Neuronal stem cell (in vitro differentiated cells): ENCODE measurements around the gene CASK.
"Not testable (repeated sequence)": the region's sequence is repeated elsewhere in the genome, so short reads cannot be mapped to it uniquely, and the experiment has no call there.

Experiments
- DNase-seq: peaks from one replicate; pipeline ENCODE4 v3.0.0-alpha.2; 2013; ENCODE audit warnings: low spot score
- H2AFZ ChIP-seq: one replicate; pipeline ENCODE4 v1.6.1; 2013; ENCODE audit warnings: mild to moderate bottlenecking, low read length, inconsistent platforms
- H2AK5ac ChIP-seq: 2 replicates; pipeline ENCODE4 v1.6.1; 2013; ENCODE audit warnings: low read depth, mild to moderate bottlenecking, inconsistent platforms, low read length, moderate library complexity, mixed read lengths
- H2BK120ac ChIP-seq: 2 replicates; pipeline ENCODE4 v1.6.1; 2013; ENCODE audit warnings: low read depth, mild to moderate bottlenecking, inconsistent platforms, low read length, moderate library complexity, mixed read lengths
- H2BK12ac ChIP-seq: one replicate; pipeline ENCODE4 v1.6.1; 2013; ENCODE audit warnings: low read length, inconsistent platforms
- H2BK15ac ChIP-seq: 2 replicates; pipeline ENCODE4 v1.6.1; 2013; ENCODE audit warnings: mild to moderate bottlenecking, low read length, inconsistent platforms, mixed read lengths
- H2BK5ac ChIP-seq: one replicate; pipeline ENCODE4 v1.6.1; 2013; ENCODE audit warnings: inconsistent platforms, mild to moderate bottlenecking, low read length, moderate library complexity
- H3K14ac ChIP-seq: one replicate; pipeline ENCODE4 v1.6.1; 2013; ENCODE audit warnings: low read length, inconsistent platforms
- H3K18ac ChIP-seq: 2 replicates; pipeline ENCODE4 v1.6.1; 2013; ENCODE audit warnings: low read length, inconsistent platforms
- H3K23ac ChIP-seq: 2 replicates; pipeline ENCODE4 v1.6.1; 2013; ENCODE audit warnings: low read depth, mild to moderate bottlenecking, mixed read lengths, low read length, inconsistent platforms; ENCODE audit not compliant: poor library complexity
- H3K27ac ChIP-seq: replicated peaks from 3 replicates; pipeline ENCODE4 v1.5.1; 2013; ENCODE audit warnings: low read length, inconsistent platforms
- H3K27me3 ChIP-seq, 3 experiments: 2 replicates each; pipeline ENCODE4 v1.6.1; 2013; ENCODE audit warnings: low read length in 3 of 3, mild to moderate bottlenecking in 2 of 3, inconsistent platforms in 1 of 3, low read depth in 1 of 3, mixed read lengths in 1 of 3, moderate library complexity in 1 of 3; ENCODE audit not compliant: control insufficient read depth in 3 of 3, insufficient read depth in 3 of 3
- H3K36me3 ChIP-seq, 2 donors: replicated peaks in 1 of 2; 2 replicates each; pipeline ENCODE4 v1.6.1; 2013; ENCODE audit warnings: low read length in 2 of 2; ENCODE audit not compliant: control insufficient read depth in 2 of 2, insufficient read depth in 2 of 2
- H3K4ac ChIP-seq: 2 replicates; pipeline ENCODE4 v1.6.1; 2013; ENCODE audit warnings: inconsistent platforms, mild to moderate bottlenecking, low read length, moderate library complexity
- H3K4me1 ChIP-seq, 2 donors: 1 replicate in 1 of 2; 2 replicates in 1 of 2; pipeline ENCODE4 v1.6.1; 2013; ENCODE audit warnings: low read length in 2 of 2, low read depth in 1 of 2; ENCODE audit not compliant: control insufficient read depth in 2 of 2, insufficient read depth in 1 of 2
- H3K4me2 ChIP-seq: one replicate; pipeline ENCODE4 v1.6.1; 2013; ENCODE audit warnings: mild to moderate bottlenecking, low read length, inconsistent platforms; ENCODE audit not compliant: insufficient read depth, poor library complexity, severe bottlenecking
- H3K4me3 ChIP-seq, 2 donors: 2 replicates each; pipeline ENCODE4 v1.5.1; 2013; ENCODE audit warnings: low read length in 2 of 2, mild to moderate bottlenecking in 2 of 2, inconsistent platforms in 1 of 2, moderate library complexity in 1 of 2
- H3K79me1 ChIP-seq: one replicate; pipeline ENCODE4 v1.6.1; 2013; ENCODE audit warnings: low read depth, mild to moderate bottlenecking, inconsistent platforms, low read length, moderate library complexity
- H3K9ac ChIP-seq: one replicate; pipeline ENCODE4 v1.6.1; 2013; ENCODE audit warnings: mild to moderate bottlenecking, low read depth, low read length, inconsistent platforms; ENCODE audit not compliant: poor library complexity
- H3K9me3 ChIP-seq, 2 donors: replicated peaks in 1 of 2; 2 replicates each; pipeline versions ENCODE3 to v1.6.1; 2013; ENCODE audit warnings: low read length in 2 of 2, mild to moderate bottlenecking in 2 of 2, inconsistent platforms in 1 of 2, low read depth in 1 of 2, mixed read lengths in 1 of 2, moderate library complexity in 1 of 2; ENCODE audit not compliant: control insufficient read depth in 2 of 2, insufficient read depth in 1 of 2
- H4K8ac ChIP-seq: one replicate; pipeline ENCODE4 v1.6.1; 2013; ENCODE audit warnings: low read depth, mild to moderate bottlenecking, inconsistent platforms, low read length, moderate library complexity
- H4K91ac ChIP-seq: one replicate; pipeline ENCODE4 v1.6.1; 2013; ENCODE audit warnings: low read length, low read depth, mild to moderate bottlenecking, inconsistent platforms; ENCODE audit not compliant: poor library complexity
- WGBS, 2 donors: extraction: QIAGEN DNeasy Blood & Tissue Kit; methylation state at CpG; one replicate each; pipeline ENCODE4 v1.1.7; 2013; ENCODE audit warnings: missing lambda C conversion rate in 2 of 2, mixed read lengths in 1 of 2; ENCODE audit not compliant: insufficient read length in 2 of 2, insufficient replicate concordance in 1 of 2; ENCODE audit errors: extremely low coverage in 2 of 2; 5-methylcytosine and 5-hydroxymethylcytosine counted together

The CASK gene

DNA sequence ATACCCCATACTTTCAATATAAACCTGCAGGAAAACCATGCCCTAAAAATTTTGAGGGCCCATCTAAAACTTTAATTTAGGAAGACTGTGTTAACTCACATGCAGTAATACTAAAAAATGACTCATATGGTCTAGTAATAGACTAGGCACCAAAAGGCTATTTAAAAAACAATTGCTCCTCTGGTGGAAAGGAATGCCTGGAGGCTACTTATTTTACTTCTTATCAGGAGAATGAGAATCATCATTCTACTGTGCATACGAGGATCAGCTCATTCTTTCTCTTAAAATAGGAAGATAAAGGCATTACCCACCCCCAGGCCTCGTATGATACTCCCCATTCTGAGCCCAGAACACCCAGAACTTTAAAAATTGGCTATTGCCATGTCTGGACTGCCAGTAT, 277.2 kb downstream of the CASK start:
- WGBS, 2 donors: no CpG with 5 or more reads among the region's 2 CpGs
- not testable (repeated sequence) for H2BK12ac ChIP-seq, H2BK5ac ChIP-seq

DNA sequence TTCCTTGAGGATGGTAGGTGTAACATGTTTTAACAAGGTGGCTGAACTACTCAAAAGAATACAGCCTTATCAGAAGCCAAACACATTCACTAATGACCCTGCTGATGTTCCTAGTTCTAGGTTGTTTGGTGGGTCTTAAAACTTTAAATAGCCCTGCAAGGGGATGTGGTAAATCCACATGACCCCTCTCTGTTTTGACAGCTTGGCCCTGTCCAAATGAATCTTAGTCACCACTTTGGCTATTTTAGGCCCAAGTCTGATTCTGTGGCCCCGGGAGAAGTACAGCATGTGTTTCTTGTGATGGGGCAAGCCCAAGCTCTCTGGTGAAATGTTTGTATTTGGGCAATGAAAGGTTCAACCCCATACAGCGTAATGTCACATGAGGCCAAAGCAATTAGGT, 289.1 kb downstream of the CASK start:
- no peak overlapping the region for H3K27ac ChIP-seq
- H3K23ac ChIP-seq: no peak overlapping the region
- no peak overlapping the region for H2AK5ac ChIP-seq
- no peaks in the 10 kb centered on the region for H3K4me1 ChIP-seq
- H2BK120ac ChIP-seq: no peak overlapping the region
- H2BK5ac ChIP-seq: no peak overlapping the region
- H4K91ac ChIP-seq: no peak overlapping the region
- no peak overlapping the region for H3K4me3 ChIP-seq
- H3K14ac ChIP-seq: no peak overlapping the region
- H4K8ac ChIP-seq: no peak overlapping the region
- H3K4me2 ChIP-seq: no peak overlapping the region
- no peak overlapping the region for H2BK15ac ChIP-seq
- H3K4ac ChIP-seq: no peak overlapping the region
- WGBS, 2 donors: no CpG with 5 or more reads among the region's 2 CpGs
- H3K36me3 ChIP-seq: peaks cover 2 to 8% of the 10 kb centered on the region in 2 donors
- DNase-seq: no peak
- H3K9me3 ChIP-seq: no peaks in the 10 kb centered on the region
- H3K18ac ChIP-seq: no peak overlapping the region
- H2BK12ac ChIP-seq: no peak overlapping the region
- H3K9ac ChIP-seq: no peak overlapping the region
- H3K79me1 ChIP-seq: no peaks in the 10 kb centered on the region
- no peaks in the 10 kb centered on the region for H3K27me3 ChIP-seq
- H2AFZ ChIP-seq: no peak overlapping the region

More for the DNA sequence above, 277.2 kb downstream of the CASK start:
- not testable (repeated sequence) for H3K23ac ChIP-seq, H2AFZ ChIP-seq, DNase-seq, H3K4me2 ChIP-seq, H4K91ac ChIP-seq, H3K27me3 ChIP-seq, H4K8ac ChIP-seq, H3K79me1 ChIP-seq, H3K18ac ChIP-seq, H2BK15ac ChIP-seq, H2AK5ac ChIP-seq, H3K4me1 ChIP-seq, H3K4ac ChIP-seq, H3K27ac ChIP-seq, H3K4me3 ChIP-seq, H3K9me3 ChIP-seq, H3K14ac ChIP-seq, H3K9ac ChIP-seq, H3K36me3 ChIP-seq, H2BK120ac ChIP-seq

DNA sequence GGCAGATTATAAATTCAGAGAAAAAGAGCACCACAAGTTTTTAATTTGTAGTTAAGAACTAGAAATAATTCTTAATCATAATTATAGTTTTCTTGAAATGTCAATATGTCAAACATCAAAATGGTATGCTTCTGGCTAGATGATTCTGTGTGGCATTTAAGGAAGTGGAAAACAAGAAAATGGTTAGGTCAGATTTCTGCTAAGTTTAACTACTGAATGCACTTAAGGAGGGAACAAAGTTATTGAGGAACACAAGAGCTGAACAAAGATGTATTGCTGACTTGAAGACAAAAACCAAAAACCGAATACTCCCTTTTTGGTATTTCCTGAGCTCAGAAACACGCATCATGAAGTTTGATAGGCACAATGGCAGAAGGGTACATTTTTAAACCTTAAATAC, 293.3 kb downstream of the CASK start:
- no CpG with 5 or more reads among the region's 2 CpGs for WGBS, 2 donors
- Histone ChIP-seq H3K18ac (no peak overlapping the region), H3K27ac (no peak overlapping the region), H3K4me2 (no peak overlapping the region), H3K79me1 (no peaks in the 10 kb centered on the region), H2BK5ac (no peak overlapping the region), H2AFZ (no peak overlapping the region), H2AK5ac (no peak overlapping the region), H3K36me3 (peaks cover 2 to 19% of the 10 kb centered on the region in 2 donors), H3K9me3 (no peaks in the 10 kb centered on the region), H3K9ac (no peak overlapping the region), H3K23ac (no peak overlapping the region), H2BK12ac (no peak overlapping the region), H2BK120ac (no peak overlapping the region), H2BK15ac (no peak overlapping the region), H3K14ac (no peak overlapping the region), H4K8ac (no peak overlapping the region), H3K4me3 (no peak overlapping the region), H3K27me3 (no peaks in the 10 kb centered on the region), H4K91ac (no peak overlapping the region), H3K4me1 (no peaks in the 10 kb centered on the region), H3K4ac (no peak overlapping the region)
- DNase-seq: no peak

DNA sequence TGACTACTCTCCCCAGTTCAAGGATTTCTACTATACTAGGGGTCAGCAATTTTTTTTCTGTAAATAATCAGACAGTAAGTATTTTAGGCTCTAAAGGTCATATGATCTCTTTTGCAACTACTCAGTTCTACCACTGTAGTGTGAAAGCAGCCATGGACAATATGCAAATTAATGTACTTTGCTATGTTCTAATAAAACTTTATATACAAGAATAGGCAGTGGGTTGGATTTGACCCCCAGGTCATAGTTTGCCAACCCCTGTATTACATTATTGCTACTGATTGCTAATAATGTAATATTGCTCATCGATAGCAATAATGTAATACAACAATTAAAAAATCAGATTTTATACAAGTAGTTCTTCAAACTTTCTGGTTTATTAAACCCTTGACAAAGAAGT, 293.8 kb downstream of the CASK start:
- H3K9me3 ChIP-seq: no peaks in the 10 kb centered on the region
- H3K4me1 ChIP-seq: no peaks in the 10 kb centered on the region
- no peak overlapping the region for H4K91ac ChIP-seq
- no peak overlapping the region for H3K9ac ChIP-seq
- H3K23ac ChIP-seq: no peak overlapping the region
- no peak for DNase-seq
- H2AK5ac ChIP-seq: no peak overlapping the region
- H2BK5ac ChIP-seq: no peak overlapping the region
- no peak overlapping the region for H2AFZ ChIP-seq
- WGBS, 2 donors: no CpG with 5 or more reads among the region's 1 CpG
- no peak overlapping the region for H3K4me3 ChIP-seq
- H4K8ac ChIP-seq: no peak overlapping the region
- H3K4me2 ChIP-seq: no peak overlapping the region
- no peaks in the 10 kb centered on the region for H3K79me1 ChIP-seq
- H3K27me3 ChIP-seq: no peaks in the 10 kb centered on the region
- no peak overlapping the region for H3K4ac ChIP-seq
- H2BK120ac ChIP-seq: no peak overlapping the region
- peaks cover 2 to 21% of the 10 kb centered on the region in 2 donors for H3K36me3 ChIP-seq
- H3K14ac ChIP-seq: no peak overlapping the region
- H2BK15ac ChIP-seq: no peak overlapping the region
- no peak overlapping the region for H3K27ac ChIP-seq
- no peak overlapping the region for H2BK12ac ChIP-seq
- H3K18ac ChIP-seq: no peak overlapping the region
